HFFc6 (cell line): Measurements from ENCODE around the gene CD244. TPM values are rescaled to one million over a fixed set of nuclear protein-coding genes. Genes with fewer than 3 reads are reported as not detected.

Source experiments
- DNase-seq: peaks from one replicate; pipeline ENCODE4 v3.0.0-alpha.2; 2018
- H3K27ac Mint-ChIP-seq: 2 replicates; pipeline ENCODE4 v1.8.0; 2020; ENCODE audit warnings: mild to moderate bottlenecking, mixed read lengths
- H3K27me3 Mint-ChIP-seq: 2 replicates; pipeline ENCODE4 v1.8.0; 2021; ENCODE audit warnings: mild to moderate bottlenecking, moderate library complexity, mixed read lengths; ENCODE audit not compliant: insufficient read depth
- H3K36me3 Mint-ChIP-seq: 2 replicates; pipeline ENCODE4 v1.8.0; 2021; ENCODE audit warnings: low read depth, mixed read lengths
- H3K4me1 Mint-ChIP-seq: 2 replicates; pipeline ENCODE4 v1.8.0; 2020; ENCODE audit warnings: low read depth, mixed read lengths
- H3K4me3 Mint-ChIP-seq: 2 replicates; pipeline ENCODE4 v1.8.0; 2020; ENCODE audit warnings: mild to moderate bottlenecking, moderate library complexity, mixed read lengths
- H3K9me3 Mint-ChIP-seq: 2 replicates; pipeline ENCODE4 v1.8.0; 2020; ENCODE audit warnings: mild to moderate bottlenecking, mixed read lengths
- total RNA-seq, 6 experiments: library from RNA; stranded (reverse); fragmentation: NEBNext Ultra II Directional; extraction: Animal tissue kit (Norgen Biotek cat#: 25700); gene quantifications; 2 replicates in 1 of 6; 3 replicates in 5 of 6; pipeline ENCODE4 v1.2.3, GENCODE V29; 2021
- TF ChIP-seq, protein P1 (sequence below): fragments of 200-600 bp; sonication (generic); IDR thresholded peaks from 2 replicates; pipeline ENCODE4 v1.5.0; 2021; ENCODE audit warnings: antibody characterized with exemption, mild to moderate bottlenecking

Gene CD244
- total RNA-seq, 6 experiments from 2014 or later = not detected

GRCh38 chr1:160839746-160840145 is 22.9 kb downstream of the CD244 start:
- TF ChIP-seq, protein P1, sequence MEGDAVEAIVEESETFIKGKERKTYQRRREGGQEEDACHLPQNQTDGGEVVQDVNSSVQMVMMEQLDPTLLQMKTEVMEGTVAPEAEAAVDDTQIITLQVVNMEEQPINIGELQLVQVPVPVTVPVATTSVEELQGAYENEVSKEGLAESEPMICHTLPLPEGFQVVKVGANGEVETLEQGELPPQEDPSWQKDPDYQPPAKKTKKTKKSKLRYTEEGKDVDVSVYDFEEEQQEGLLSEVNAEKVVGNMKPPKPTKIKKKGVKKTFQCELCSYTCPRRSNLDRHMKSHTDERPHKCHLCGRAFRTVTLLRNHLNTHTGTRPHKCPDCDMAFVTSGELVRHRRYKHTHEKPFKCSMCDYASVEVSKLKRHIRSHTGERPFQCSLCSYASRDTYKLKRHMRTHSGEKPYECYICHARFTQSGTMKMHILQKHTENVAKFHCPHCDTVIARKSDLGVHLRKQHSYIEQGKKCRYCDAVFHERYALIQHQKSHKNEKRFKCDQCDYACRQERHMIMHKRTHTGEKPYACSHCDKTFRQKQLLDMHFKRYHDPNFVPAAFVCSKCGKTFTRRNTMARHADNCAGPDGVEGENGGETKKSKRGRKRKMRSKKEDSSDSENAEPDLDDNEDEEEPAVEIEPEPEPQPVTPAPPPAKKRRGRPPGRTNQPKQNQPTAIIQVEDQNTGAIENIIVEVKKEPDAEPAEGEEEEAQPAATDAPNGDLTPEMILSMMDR = no peak
- Mint-ChIP-seq H3K9me3 (no peaks in the 10 kb centered on the region), H3K27ac (no peak overlapping the region), H3K4me3 (no peak overlapping the region), H3K36me3 (no peaks in the 10 kb centered on the region), H3K4me1 (peaks cover 6% of the 10 kb centered on the region), H3K27me3 (peaks cover 20% of the 10 kb centered on the region)
- no peak for DNase-seq

DNA sequence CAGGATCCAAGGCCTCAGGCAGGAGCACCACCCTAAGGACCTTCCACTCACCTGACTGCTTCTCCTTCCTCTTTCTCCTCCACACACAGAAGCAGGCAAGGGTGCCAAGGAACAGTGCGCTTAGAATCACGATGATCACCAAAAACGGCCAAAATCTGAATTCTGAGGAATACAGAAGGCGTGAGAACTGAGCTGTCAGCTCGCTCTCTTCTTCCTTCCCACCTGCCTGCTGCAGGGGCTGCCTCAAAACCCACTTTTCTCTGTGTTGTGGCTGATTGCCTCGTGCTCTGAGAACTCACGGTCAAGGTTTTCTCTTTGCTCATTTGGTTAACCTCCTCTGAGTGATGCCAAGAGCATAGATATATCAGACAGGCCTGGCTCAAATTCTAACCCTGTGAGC is 23.8 kb downstream of the CD244 start:
- H3K36me3 Mint-ChIP-seq = no peaks in the 10 kb centered on the region
- TF ChIP-seq, protein P1 = no peak
- H3K27ac Mint-ChIP-seq = no peak overlapping the region
- no peak for DNase-seq
- no peaks in the 10 kb centered on the region for H3K9me3 Mint-ChIP-seq
- no peak overlapping the region for H3K4me3 Mint-ChIP-seq
- peaks cover 23% of the 10 kb centered on the region for H3K27me3 Mint-ChIP-seq
- H3K4me1 Mint-ChIP-seq = peaks cover 6% of the 10 kb centered on the region

GRCh38 chr1:160837558-160838205 is 25.0 kb downstream of the CD244 start:
- TF ChIP-seq, protein P1 = no peak
- Mint-ChIP-seq H3K9me3 (no peaks in the 10 kb centered on the region), H3K4me1 (peaks cover 6% of the 10 kb centered on the region), H3K27me3 (peaks cover 27% of the 10 kb centered on the region), H3K27ac (no peak overlapping the region), H3K36me3 (no peaks in the 10 kb centered on the region), H3K4me3 (no peak overlapping the region)
- DNase-seq = peak; percentile 57

- no peak overlapping the region for H3K27ac Mint-ChIP-seq
- no peak for DNase-seq
These were observed 25.6 kb downstream of the CD244 start for GRCh38 chr1:160836981-160837557.

DNA sequence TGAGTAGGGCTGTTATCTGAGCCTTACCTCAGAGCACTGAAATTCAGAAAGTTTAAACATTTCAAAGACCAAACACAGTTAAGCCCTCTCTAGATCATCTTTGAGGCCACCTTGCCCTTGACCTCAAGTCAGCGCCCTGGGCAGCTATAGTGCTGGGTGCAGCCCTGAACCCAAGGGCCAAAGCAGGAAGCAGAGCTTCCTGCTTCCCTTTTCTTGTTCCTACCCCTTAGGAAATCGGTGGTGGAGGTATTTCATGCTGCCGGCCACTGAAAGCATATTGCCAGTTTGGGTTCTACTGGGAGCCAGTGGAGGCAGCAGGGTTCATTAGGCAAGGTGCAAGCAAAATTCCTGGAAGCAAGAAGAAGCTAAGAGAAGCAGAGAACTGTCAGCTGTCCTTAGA is 26.1 kb downstream of the CD244 start:
- no peak for DNase-seq
- TF ChIP-seq, protein P1 = no peak
- Mint-ChIP-seq H3K4me1 (peaks cover 6% of the 10 kb centered on the region), H3K9me3 (no peaks in the 10 kb centered on the region), H3K27ac (no peak overlapping the region), H3K36me3 (no peaks in the 10 kb centered on the region), H3K4me3 (no peak overlapping the region), H3K27me3 (peaks cover 24% of the 10 kb centered on the region)

More at GRCh38 chr1:160836981-160837557, 25.6 kb downstream of the CD244 start:
- Mint-ChIP-seq H3K4me1 (peaks cover 6% of the 10 kb centered on the region), H3K9me3 (no peaks in the 10 kb centered on the region), H3K4me3 (no peak overlapping the region), H3K27me3 (peaks cover 27% of the 10 kb centered on the region), H3K36me3 (no peaks in the 10 kb centered on the region)
- TF ChIP-seq, protein P1 = no peak
